HEK293 (cell line): ENCODE data around the gene LSM5.

Experiments
- CTCF ChIA-PET: fragments of 350-600 bp; formaldehyde crosslinking; extraction: SDS; loops from one replicate; lab custom pipeline; 2021; ENCODE audit warnings: antibody characterized with exemption; lab: Yijun Ruan, JAX
- POLR2A ChIA-PET: fragments of 300-600 bp; formaldehyde crosslinking; extraction: SDS; loops from one replicate; lab custom pipeline; 2020; ENCODE audit warnings: antibody characterized with exemption, inconsistent platforms; lab: Yijun Ruan, JAX
- H3K27ac ChIP-seq: fragments of 200-500 bp; sonication (Bioruptor generic); 2 replicates; pipeline ENCODE4 v1.5.1; 2014; ENCODE audit warnings: low read depth, low read length, control low read depth, inconsistent platforms; ENCODE audit errors: extremely low read depth
- H3K36me3 ChIP-seq, 2 experiments: fragments of 200-500 bp in 1 of 2; sonication (Bioruptor generic) in 1 of 2; 1 replicate in 1 of 2; 2 replicates in 1 of 2; pipeline ENCODE4 v1.5.1; 2014 to 2017; ENCODE audit warnings: inconsistent platforms in 2 of 2, low read length in 2 of 2; ENCODE audit not compliant: control insufficient read depth in 2 of 2, insufficient read depth in 1 of 2
- H3K4me1 ChIP-seq: fragments of 200-500 bp; sonication (Bioruptor generic); 2 replicates; pipeline ENCODE4 v1.5.1; 2014; ENCODE audit warnings: mild to moderate bottlenecking, low read length, inconsistent platforms; ENCODE audit not compliant: control insufficient read depth, insufficient read depth
- H3K4me3 ChIP-seq: 2 replicates; pipeline ENCODE4 v1.5.1; 2011; ENCODE audit warnings: low read depth, mild to moderate bottlenecking, control low read depth, low read length, moderate library complexity
- H3K9me3 ChIP-seq: fragments of 200-500 bp; sonication (Bioruptor generic); 2 replicates; pipeline ENCODE4 v1.5.1; 2014; ENCODE audit warnings: low read depth, low read length, inconsistent platforms; ENCODE audit not compliant: control insufficient read depth, insufficient read depth
- FEZF1 ChIP-seq: fragments of 450-650 bp; formaldehyde crosslinking; IDR thresholded peaks from 2 replicates; pipeline ENCODE4 v1.5.1; 2016; ENCODE audit warnings: missing biosample characterization, missing genetic modification characterization
- MEIS1 ChIP-seq: sonication (generic); formaldehyde crosslinking; IDR thresholded peaks from 2 replicates; pipeline ENCODE4 v1.8.1; 2022; ENCODE audit warnings: missing genetic modification reagents, mild to moderate bottlenecking, borderline replicate concordance
- SALL2 ChIP-seq: fragments of 450-650 bp; formaldehyde crosslinking; IDR thresholded peaks from 2 replicates; pipeline ENCODE4 v1.5.0; 2017; ENCODE audit warnings: missing biosample characterization, mild to moderate bottlenecking, missing genetic modification characterization, borderline replicate concordance
- SP2 ChIP-seq: fragments of 450-650 bp; formaldehyde crosslinking; IDR thresholded peaks from 2 replicates; pipeline ENCODE4 v1.5.1; 2016; ENCODE audit warnings: missing biosample characterization, missing genetic modification characterization
- WT1 ChIP-seq: fragments of 450-650 bp; formaldehyde crosslinking; IDR thresholded peaks from 2 replicates; pipeline ENCODE4 v1.5.1; 2016; ENCODE audit warnings: missing biosample characterization, missing genetic modification characterization
- ZBTB21 ChIP-seq: fragments of 450-650 bp; formaldehyde crosslinking; IDR thresholded peaks from 2 replicates; pipeline ENCODE4 v1.5.1; 2017; ENCODE audit warnings: missing biosample characterization, missing genetic modification characterization
- ZBTB48 ChIP-seq: fragments of 450-650 bp; formaldehyde crosslinking; IDR thresholded peaks from 2 replicates; pipeline ENCODE4 v1.5.1; 2016; ENCODE audit warnings: missing biosample characterization, missing genetic modification characterization
- ZFP37 ChIP-seq: fragments of 450-650 bp; formaldehyde crosslinking; IDR thresholded peaks from 2 replicates; pipeline ENCODE4 v1.5.1; 2016; ENCODE audit warnings: missing biosample characterization, missing genetic modification characterization
- ZNF112 ChIP-seq: fragments of 450-650 bp; formaldehyde crosslinking; IDR thresholded peaks from 2 replicates; pipeline ENCODE4 v1.5.0; 2017; ENCODE audit warnings: missing biosample characterization, missing genetic modification characterization
- ZNF184 ChIP-seq: fragments of 450-650 bp; IDR thresholded peaks from 2 replicates; pipeline ENCODE4 v1.5.1; 2018; ENCODE audit warnings: missing biosample characterization, mild to moderate bottlenecking, missing genetic modification characterization
- ZNF19 ChIP-seq: fragments of 450-650 bp; formaldehyde crosslinking; IDR thresholded peaks from 2 replicates; pipeline ENCODE4; 2016; ENCODE audit warnings: missing biosample characterization, missing genetic modification characterization, low read depth
- ZNF248 ChIP-seq: fragments of 450-650 bp; formaldehyde crosslinking; IDR thresholded peaks from 2 replicates; pipeline ENCODE4 v1.5.1; 2017; ENCODE audit warnings: missing biosample characterization, missing genetic modification characterization
- ZNF391 ChIP-seq: fragments of 450-650 bp; formaldehyde crosslinking; IDR thresholded peaks from 2 replicates; pipeline ENCODE4 v1.5.1; 2016; ENCODE audit warnings: low read depth, missing biosample characterization, missing genetic modification characterization, borderline replicate concordance
- ZNF776 ChIP-seq: fragments of 450-650 bp; formaldehyde crosslinking; IDR thresholded peaks from 2 replicates; pipeline ENCODE4 v1.5.0; 2017; ENCODE audit warnings: missing biosample characterization, missing genetic modification characterization, borderline replicate concordance
- TF ChIP-seq, protein P1 (sequence below): fragments of 450-650 bp; formaldehyde crosslinking; IDR thresholded peaks from 2 replicates; pipeline ENCODE4 v1.5.1; 2016; ENCODE audit warnings: missing biosample characterization, missing genetic modification characterization
- TF ChIP-seq, protein P2 (sequence below): fragments of 450-650 bp; formaldehyde crosslinking; IDR thresholded peaks from 2 replicates; pipeline ENCODE4 v1.5.1; 2016; ENCODE audit warnings: missing biosample characterization, missing genetic modification characterization
- TF ChIP-seq, protein P3 (sequence below): fragments of 450-650 bp; IDR thresholded peaks from 2 replicates; pipeline ENCODE4 v1.5.1; 2018; ENCODE audit warnings: missing biosample characterization, missing genetic modification characterization
- TF ChIP-seq, protein P4 (sequence below): fragments of 450-650 bp; formaldehyde crosslinking; IDR thresholded peaks from 2 replicates; pipeline ENCODE4 v1.5.1; 2017; ENCODE audit warnings: missing biosample characterization, mild to moderate bottlenecking, missing genetic modification characterization, moderate library complexity

Gene LSM5

DNA sequence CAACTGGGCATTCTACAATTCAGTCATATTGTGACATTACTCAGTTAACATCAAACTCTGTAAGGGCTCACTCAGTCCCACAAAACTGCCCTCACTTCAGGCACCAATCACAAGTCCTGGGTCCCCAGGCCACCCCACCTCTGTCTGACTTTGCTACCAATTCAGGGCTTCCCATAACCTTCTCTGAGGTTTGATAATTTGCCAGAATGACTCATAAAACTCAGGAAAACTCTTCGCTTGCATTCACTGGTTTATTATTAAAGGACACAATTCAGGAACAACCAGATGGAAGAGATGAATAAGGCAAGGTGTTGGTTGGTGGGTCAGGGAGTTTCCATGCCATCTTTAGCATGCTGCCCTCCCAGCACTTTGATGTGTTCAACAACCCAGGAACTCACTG lies 46.4 kb upstream of the LSM5 start:
- ChIA-PET CTCF (no interaction called here), POLR2A (no interaction called here)
- TF ChIP-seq, protein P1, sequence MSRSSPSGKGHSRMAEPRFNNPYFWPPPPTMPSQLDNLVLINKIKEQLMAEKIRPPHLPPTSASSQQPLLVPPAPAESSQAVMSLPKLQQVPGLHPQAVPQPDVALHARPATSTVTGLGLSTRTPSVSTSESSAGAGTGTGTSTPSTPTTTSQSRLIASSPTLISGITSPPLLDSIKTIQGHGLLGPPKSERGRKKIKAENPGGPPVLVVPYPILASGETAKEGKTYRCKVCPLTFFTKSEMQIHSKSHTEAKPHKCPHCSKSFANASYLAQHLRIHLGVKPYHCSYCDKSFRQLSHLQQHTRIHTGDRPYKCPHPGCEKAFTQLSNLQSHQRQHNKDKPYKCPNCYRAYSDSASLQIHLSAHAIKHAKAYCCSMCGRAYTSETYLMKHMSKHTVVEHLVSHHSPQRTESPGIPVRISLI (tag by site-specific recombination): no peak
- TF ChIP-seq ZBTB48 (no peak), MEIS1 (CRISPR knock-in tag) (no peak), SP2 (tag by site-specific recombination) (no peak)
- TF ChIP-seq, protein P2, sequence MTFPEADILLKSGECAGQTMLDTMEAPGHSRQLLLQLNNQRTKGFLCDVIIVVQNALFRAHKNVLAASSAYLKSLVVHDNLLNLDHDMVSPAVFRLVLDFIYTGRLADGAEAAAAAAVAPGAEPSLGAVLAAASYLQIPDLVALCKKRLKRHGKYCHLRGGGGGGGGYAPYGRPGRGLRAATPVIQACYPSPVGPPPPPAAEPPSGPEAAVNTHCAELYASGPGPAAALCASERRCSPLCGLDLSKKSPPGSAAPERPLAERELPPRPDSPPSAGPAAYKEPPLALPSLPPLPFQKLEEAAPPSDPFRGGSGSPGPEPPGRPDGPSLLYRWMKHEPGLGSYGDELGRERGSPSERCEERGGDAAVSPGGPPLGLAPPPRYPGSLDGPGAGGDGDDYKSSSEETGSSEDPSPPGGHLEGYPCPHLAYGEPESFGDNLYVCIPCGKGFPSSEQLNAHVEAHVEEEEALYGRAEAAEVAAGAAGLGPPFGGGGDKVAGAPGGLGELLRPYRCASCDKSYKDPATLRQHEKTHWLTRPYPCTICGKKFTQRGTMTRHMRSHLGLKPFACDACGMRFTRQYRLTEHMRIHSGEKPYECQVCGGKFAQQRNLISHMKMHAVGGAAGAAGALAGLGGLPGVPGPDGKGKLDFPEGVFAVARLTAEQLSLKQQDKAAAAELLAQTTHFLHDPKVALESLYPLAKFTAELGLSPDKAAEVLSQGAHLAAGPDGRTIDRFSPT: no peak
- TF ChIP-seq, all 188 proteins: peak for 0
- no peaks in the 10 kb centered on the region for H3K4me1 ChIP-seq
- H3K27ac ChIP-seq: no peak overlapping the region
- no peak overlapping the region for H3K4me3 ChIP-seq
- peaks cover 0 to under 1% of the 10 kb centered on the region in 2 experiments; a peak in 1 of 3 replicates for H3K36me3 ChIP-seq
- no peaks in the 10 kb centered on the region for H3K9me3 ChIP-seq

DNA sequence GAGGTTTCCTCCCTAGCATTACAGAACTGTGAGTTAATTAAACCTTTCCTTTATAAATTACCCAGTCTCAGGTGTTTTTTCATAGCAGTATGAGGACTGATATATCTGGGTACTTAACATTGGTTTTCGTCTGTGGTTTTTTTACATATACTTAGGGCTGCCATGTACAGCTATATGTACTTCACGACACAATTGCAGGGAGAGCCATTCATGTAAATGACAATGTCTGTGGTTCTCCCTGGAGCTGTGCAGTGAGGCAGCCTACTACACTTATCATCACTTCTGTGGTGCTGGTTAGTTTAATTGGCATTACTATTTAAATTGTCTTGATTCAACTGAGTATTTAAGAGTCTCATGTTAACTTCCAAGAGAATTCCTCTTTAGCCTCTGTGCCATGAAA lies 45.8 kb upstream of the LSM5 start:
- Histone ChIP-seq H3K36me3 (peaks cover 0 to 3% of the 10 kb centered on the region in 2 experiments; a peak in 1 of 3 replicates), H3K27ac (no peak overlapping the region), H3K4me3 (no peak overlapping the region), H3K4me1 (no peaks in the 10 kb centered on the region), H3K9me3 (no peaks in the 10 kb centered on the region)
- ChIA-PET CTCF (no interaction called here), POLR2A (no interaction called here)
- TF ChIP-seq ZNF391 (tag by site-specific recombination): no peak
- no peak for TF ChIP-seq SP2 (tag by site-specific recombination)
- no peak for TF ChIP-seq FEZF1 (tag by site-specific recombination)
- TF ChIP-seq, protein P3, sequence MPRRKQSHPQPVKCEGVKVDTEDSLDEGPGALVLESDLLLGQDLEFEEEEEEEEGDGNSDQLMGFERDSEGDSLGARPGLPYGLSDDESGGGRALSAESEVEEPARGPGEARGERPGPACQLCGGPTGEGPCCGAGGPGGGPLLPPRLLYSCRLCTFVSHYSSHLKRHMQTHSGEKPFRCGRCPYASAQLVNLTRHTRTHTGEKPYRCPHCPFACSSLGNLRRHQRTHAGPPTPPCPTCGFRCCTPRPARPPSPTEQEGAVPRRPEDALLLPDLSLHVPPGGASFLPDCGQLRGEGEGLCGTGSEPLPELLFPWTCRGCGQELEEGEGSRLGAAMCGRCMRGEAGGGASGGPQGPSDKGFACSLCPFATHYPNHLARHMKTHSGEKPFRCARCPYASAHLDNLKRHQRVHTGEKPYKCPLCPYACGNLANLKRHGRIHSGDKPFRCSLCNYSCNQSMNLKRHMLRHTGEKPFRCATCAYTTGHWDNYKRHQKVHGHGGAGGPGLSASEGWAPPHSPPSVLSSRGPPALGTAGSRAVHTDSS: no peak
- TF ChIP-seq ZNF184 (tag by site-specific recombination): no peak
- TF ChIP-seq, protein P4, sequence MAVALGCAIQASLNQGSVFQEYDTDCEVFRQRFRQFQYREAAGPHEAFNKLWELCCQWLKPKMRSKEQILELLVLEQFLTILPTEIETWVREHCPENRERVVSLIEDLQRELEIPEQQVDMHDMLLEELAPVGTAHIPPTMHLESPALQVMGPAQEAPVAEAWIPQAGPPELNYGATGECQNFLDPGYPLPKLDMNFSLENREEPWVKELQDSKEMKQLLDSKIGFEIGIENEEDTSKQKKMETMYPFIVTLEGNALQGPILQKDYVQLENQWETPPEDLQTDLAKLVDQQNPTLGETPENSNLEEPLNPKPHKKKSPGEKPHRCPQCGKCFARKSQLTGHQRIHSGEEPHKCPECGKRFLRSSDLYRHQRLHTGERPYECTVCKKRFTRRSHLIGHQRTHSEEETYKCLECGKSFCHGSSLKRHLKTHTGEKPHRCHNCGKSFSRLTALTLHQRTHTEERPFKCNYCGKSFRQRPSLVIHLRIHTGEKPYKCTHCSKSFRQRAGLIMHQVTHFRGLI (tag by site-specific recombination): no peak
- no peak for TF ChIP-seq ZNF248
- no peak for TF ChIP-seq WT1
- no peak for TF ChIP-seq ZBTB21 (tag by site-specific recombination)
- TF ChIP-seq ZNF776: no peak
- no peak for TF ChIP-seq ZFP37 (tag by site-specific recombination)
- TF ChIP-seq SALL2 (tag by site-specific recombination): no peak

DNA sequence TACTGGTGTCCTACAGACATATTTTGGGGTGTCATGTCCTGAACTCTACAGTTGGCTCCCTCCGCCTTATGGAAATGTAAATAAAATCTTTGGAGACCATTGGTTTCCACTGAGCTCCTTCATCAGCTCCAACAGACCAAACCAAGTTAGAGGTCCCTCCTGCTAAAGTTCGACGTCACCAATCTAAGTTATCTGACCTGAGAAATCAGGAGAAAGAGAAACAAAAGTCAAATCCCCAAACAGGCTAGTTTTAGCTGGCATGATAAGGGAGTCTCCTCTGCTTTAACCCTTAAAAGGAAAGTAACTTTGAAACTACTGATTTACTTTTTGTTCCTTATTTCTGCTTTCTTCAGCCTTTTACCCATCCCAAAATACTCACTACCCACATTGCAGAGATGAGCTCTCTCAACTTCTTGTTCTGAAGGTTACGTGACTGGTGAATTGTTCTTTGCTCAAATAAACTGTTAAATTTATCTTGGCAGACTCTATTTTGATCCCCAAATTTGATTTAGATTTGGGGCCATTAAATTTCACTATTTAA lies 45.1 kb upstream of the LSM5 start:
- Histone ChIP-seq H3K9me3 (no peaks in the 10 kb centered on the region), H3K4me1 (no peaks in the 10 kb centered on the region), H3K4me3 (no peak overlapping the region)
- TF ChIP-seq ZNF19 (no peak), ZNF112 (tag by site-specific recombination) (no peak)
- TF ChIP-seq, all 188 proteins: peak for 0
- ChIA-PET CTCF (no interaction called here), POLR2A (no interaction called here)
- Histone ChIP-seq H3K36me3 (peaks cover 0 to 3% of the 10 kb centered on the region in 2 experiments; a peak in 1 of 3 replicates), H3K27ac (no peak overlapping the region)
